Adrenal gland (tissue), 12 donors: Measurements from ENCODE around the gene KCNK3. TPM values are rescaled to one million over a fixed set of nuclear protein-coding genes. Genes with fewer than 3 reads are reported as not detected.

Experiments
- DNase-seq, 7 donors: peaks; one replicate each; pipeline ENCODE4 v3.0.0-alpha.2; 2019 to 2020
- H3K27ac ChIP-seq, 5 donors: fragments of 200-600 bp; sonication (generic) in 4 of 5; 1 replicate in 3 of 5; 2 replicates in 2 of 5; pipeline versions ENCODE4 v1.5.1 to v1.8.0; 2016 to 2020; ENCODE audit warnings: mild to moderate bottlenecking in 1 of 5
- H3K27me3 ChIP-seq: fragments of 200-600 bp; 2 replicates; pipeline ENCODE4 v1.8.0; 2021
- H3K36me3 ChIP-seq, 2 donors: fragments of 200-600 bp; replicated peaks in 1 of 2; 1 replicate in 1 of 2; 2 replicates in 1 of 2; pipeline versions ENCODE4 v1.5.1 to v1.8.0; 2018 to 2022
- H3K4me1 ChIP-seq, 2 donors: fragments of 200-600 bp; replicated peaks in 1 of 2; 1 replicate in 1 of 2; 2 replicates in 1 of 2; pipeline versions ENCODE4 v1.5.1 to v1.8.0; 2018 to 2021
- H3K4me3 ChIP-seq, 4 donors: fragments of 200-600 bp; sonication (generic) in 3 of 4; one replicate each; pipeline ENCODE4 v1.5.1; 2016 to 2018
- H3K9me3 ChIP-seq, 3 donors: fragments of 200-600 bp; sonication (generic) in 1 of 3; replicated peaks in 1 of 3; 1 replicate in 2 of 3; 2 replicates in 1 of 3; pipeline versions ENCODE4 v1.5.1 to v1.8.0; 2016 to 2021
- CTCF ChIP-seq, 6 experiments: fragments of 450-650 bp in 4 of 6; fragments of 200-600 bp in 2 of 6; sonication (generic) in 1 of 6; IDR thresholded peaks; 1 replicate in 5 of 6; 2 replicates in 1 of 6; pipeline versions ENCODE4 v1.5.1 to v1.8.0; 2016 to 2021; ENCODE audit warnings: antibody characterized with exemption in 6 of 6, mild to moderate bottlenecking in 2 of 6, moderate library complexity in 1 of 6
- POLR2A ChIP-seq, 2 donors: fragments of 450-650 bp; IDR thresholded peaks; one replicate each; pipeline ENCODE4 v1.6.1; 2017; ENCODE audit warnings: antibody characterized with exemption in 2 of 2, mild to moderate bottlenecking in 2 of 2, moderate library complexity in 1 of 2
- WGBS, 4 donors: extraction: QIAGEN DNeasy Blood & Tissue Kit in 2 of 4; methylation state at CpG; one replicate each; pipeline versions ENCODE4 v1.1.5 to v1.1.7; 2013 to 2017; 5-methylcytosine and 5-hydroxymethylcytosine counted together
- intact Hi-C, 2 donors: fragments of 100-400 bp; cut with DNase I; formaldehyde crosslinking; loops; one replicate each; pipeline versions ENCODE4 v1.14.1 to v1.15.0; 2022 to 2023
- polyA plus RNA-seq, 3 donors: library from polyadenylated mRNA; stranded (reverse); fragments of 200-250 nt in 2 of 3; fragments of 350-450 nt in 1 of 3; fragmentation: Illumina TruSeq in 1 of 3; extraction: RNeasy Lipid Tissue Mini Kit (QIAGEN cat#74804) in 1 of 3; gene quantifications; one replicate each; pipeline ENCODE4 v1.2.3, GENCODE V29; 2013 to 2014
- total RNA-seq, 9 donors: library from RNA; depleted of rRNA in 4 of 9; stranded (reverse); fragments of >200 nt in 4 of 9; fragments of 120-200 nt in 1 of 9; fragmentation: NEBNext Ultra II Directional in 1 of 9; extraction: Animal tissue kit (Norgen Biotek cat#: 25700) in 1 of 9; gene quantifications; one replicate each; pipeline versions ENCODE4 v1.1.0 to v1.2.4, GENCODE V29; 2013 to 2023
- donor health status: healthy with polysubstance abuse.
- donor health status: Bipolar disorder and iron deficiency.
- donor health status: DM: yes; HTN: yes; CAD: no.
- donor health status: DM: no; HTN: no; CAD: no.
- donor health status: DM: no; HTN: no; CAD: no.
- donor health status: DM: yes; HTN: yes; CAD: no.

KCNK3 gene
- total and polyA plus RNA-seq, 12 donors: 69.6 to 595 (median 382) TPM

- H3K27me3 ChIP-seq: no peaks in the 10 kb centered on the region
- TF ChIP-seq CTCF (IDR thresholded peaks at IDR 0.05): no peak
- no peak for TF ChIP-seq POLR2A (IDR thresholded peaks at IDR 0.05)
- H3K4me1 ChIP-seq: no peaks in the 10 kb centered on the region
- no peak overlapping the region for H3K4me3 ChIP-seq
- peak in 2 of 7 donors; percentile 8 to 13 for DNase-seq
- H3K27ac ChIP-seq: no peak overlapping the region
- no peaks in the 10 kb centered on the region for H3K36me3 ChIP-seq
- H3K9me3 ChIP-seq: no peaks in the 10 kb centered on the region
- 48 to 94% (median 75%) methylated on average over 2 of the region's 2 CpGs for WGBS, 4 donors
- intact Hi-C loops: no loop called here
These were observed 25.9 kb upstream of the KCNK3 start for GRCh38 chr2:26666671-26667070.

- H3K4me3 ChIP-seq: no peak overlapping the region
- intact Hi-C loops: no loop called here
These were observed 24.5 kb upstream of the KCNK3 start for GRCh38 chr2:26668041-26668440.

GRCh38 chr2:26668856-26669750, 23.4 kb upstream of the KCNK3 start:
- WGBS, 4 donors: 66 to 78% (median 74%) methylated on average over 8 of the region's 8 CpGs

More at GRCh38 chr2:26668041-26668440, 24.5 kb upstream of the KCNK3 start:
- 94 to 98% (median 96%) methylated on average over 4 of the region's 4 CpGs for WGBS, 4 donors
- no peaks in the 10 kb centered on the region for H3K4me1 ChIP-seq
- peak in 3 of 7 donors; percentile 7 to 27 (median 10) for DNase-seq
- H3K9me3 ChIP-seq: no peaks in the 10 kb centered on the region
- no peaks in the 10 kb centered on the region for H3K36me3 ChIP-seq
- H3K27ac ChIP-seq: no peak overlapping the region
- no peaks in the 10 kb centered on the region for H3K27me3 ChIP-seq
- no peak for TF ChIP-seq CTCF (IDR thresholded peaks at IDR 0.05)
- no peak for TF ChIP-seq POLR2A (IDR thresholded peaks at IDR 0.05)

More at GRCh38 chr2:26668856-26669750, 23.4 kb upstream of the KCNK3 start:
- no peak overlapping the region for H3K4me3 ChIP-seq
- no peaks in the 10 kb centered on the region for H3K9me3 ChIP-seq
- H3K4me1 ChIP-seq: no peaks in the 10 kb centered on the region
- H3K27ac ChIP-seq: no peak overlapping the region
- peak in 3 of 7 donors; percentile 12 to 48 (median 46) for DNase-seq
- no peaks in the 10 kb centered on the region for H3K36me3 ChIP-seq
- TF ChIP-seq CTCF (IDR thresholded peaks at IDR 0.05): no peak
- TF ChIP-seq POLR2A (IDR thresholded peaks at IDR 0.05): no peak
- H3K27me3 ChIP-seq: no peaks in the 10 kb centered on the region
- intact Hi-C loops: no loop called here
